Vagina (tissue), 2 donors: ENCODE results near the gene TMEM89.
A peak's percentile ranks its signal among the peaks of the same experiment; 100 is the strongest.

Experiments used
- POLR2A ChIP-seq, 2 donors: fragments of 450-650 bp; IDR thresholded peaks; one replicate each; pipeline ENCODE4 v1.6.1; 2017; ENCODE audit warnings: antibody characterized with exemption in 2 of 2, mild to moderate bottlenecking in 2 of 2, moderate library complexity in 2 of 2
- POLR2AphosphoS5 ChIP-seq, 2 donors: sonication (generic); formaldehyde crosslinking; IDR thresholded peaks; one replicate each; pipeline ENCODE4 v1.9.0; 2017; ENCODE audit warnings: antibody characterized with exemption in 2 of 2, mild to moderate bottlenecking in 2 of 2, low read depth in 1 of 2; ENCODE audit not compliant: insufficient read depth in 1 of 2
- TF ChIP-seq, protein P1 (sequence below), 3 experiments: fragments of 450-650 bp in 2 of 3; fragments of 200-600 bp in 1 of 3; sonication (generic) in 1 of 3; IDR thresholded peaks; one replicate each; pipeline ENCODE4 v1.5.1; 2017 to 2019; ENCODE audit warnings: antibody characterized with exemption in 3 of 3, mild to moderate bottlenecking in 2 of 3, moderate library complexity in 2 of 3

GRCh38 chr3:48595526-48596121 lies 25.9 kb downstream of the TMEM89 start:
- TF ChIP-seq, protein P1, sequence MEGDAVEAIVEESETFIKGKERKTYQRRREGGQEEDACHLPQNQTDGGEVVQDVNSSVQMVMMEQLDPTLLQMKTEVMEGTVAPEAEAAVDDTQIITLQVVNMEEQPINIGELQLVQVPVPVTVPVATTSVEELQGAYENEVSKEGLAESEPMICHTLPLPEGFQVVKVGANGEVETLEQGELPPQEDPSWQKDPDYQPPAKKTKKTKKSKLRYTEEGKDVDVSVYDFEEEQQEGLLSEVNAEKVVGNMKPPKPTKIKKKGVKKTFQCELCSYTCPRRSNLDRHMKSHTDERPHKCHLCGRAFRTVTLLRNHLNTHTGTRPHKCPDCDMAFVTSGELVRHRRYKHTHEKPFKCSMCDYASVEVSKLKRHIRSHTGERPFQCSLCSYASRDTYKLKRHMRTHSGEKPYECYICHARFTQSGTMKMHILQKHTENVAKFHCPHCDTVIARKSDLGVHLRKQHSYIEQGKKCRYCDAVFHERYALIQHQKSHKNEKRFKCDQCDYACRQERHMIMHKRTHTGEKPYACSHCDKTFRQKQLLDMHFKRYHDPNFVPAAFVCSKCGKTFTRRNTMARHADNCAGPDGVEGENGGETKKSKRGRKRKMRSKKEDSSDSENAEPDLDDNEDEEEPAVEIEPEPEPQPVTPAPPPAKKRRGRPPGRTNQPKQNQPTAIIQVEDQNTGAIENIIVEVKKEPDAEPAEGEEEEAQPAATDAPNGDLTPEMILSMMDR (IDR thresholded peaks at IDR 0.05): no peak
- TF ChIP-seq POLR2A (IDR thresholded peaks at IDR 0.05) (no peak), POLR2AphosphoS5 (IDR thresholded peaks at IDR 0.05; ENCODE audit: insufficient read depth in 1 of 2, low read depth in 1 of 2) (peak; percentile 16 to 68)
